ENCODE results near the gene GSTT2B.
"Not testable (repeated sequence)": the region's sequence is repeated elsewhere in the genome, so short reads cannot be mapped to it uniquely, and the experiment has no call there.

Gene GSTT2B

GRCh38 chr22:23999779-24000178, 38.8 kb upstream of the GSTT2B start:
- not testable (repeated sequence) for H3K9me3 Mint-ChIP-seq; H3K4me3 Mint-ChIP-seq; H3K36me3 Mint-ChIP-seq; H3K4me1 Mint-ChIP-seq; DNase-seq (ENCODE audit: low spot score in 2 of 2); H3K27me3 Mint-ChIP-seq; ATAC-seq (ENCODE audit: low read depth); H3K27ac Mint-ChIP-seq

GRCh38 chr22:23997092-23997491, 36.1 kb upstream of the GSTT2B start:
- H3K27ac Mint-ChIP-seq = no peak overlapping the region
- H3K4me3 Mint-ChIP-seq = no peak overlapping the region
- no peaks in the 10 kb centered on the region for H3K9me3 Mint-ChIP-seq
- DNase-seq (ENCODE audit: low spot score in 2 of 2) (no peak), ATAC-seq (ENCODE audit: low read depth) (no peak)
- H3K27me3 Mint-ChIP-seq = peaks cover 4% of the 10 kb centered on the region
- peaks cover 3% of the 10 kb centered on the region for H3K4me1 Mint-ChIP-seq
- H3K36me3 Mint-ChIP-seq = no peaks in the 10 kb centered on the region

GRCh38 chr22:23993581-23994177, 32.7 kb upstream of the GSTT2B start:
- not testable (repeated sequence) for H3K4me3 Mint-ChIP-seq; H3K9me3 Mint-ChIP-seq; ATAC-seq (ENCODE audit: low read depth)

GRCh38 chr22:23993080-23993479, 32.1 kb upstream of the GSTT2B start:
- ATAC-seq (ENCODE audit: low read depth); H3K4me1 Mint-ChIP-seq; H3K27me3 Mint-ChIP-seq; H3K4me3 Mint-ChIP-seq; H3K36me3 Mint-ChIP-seq; H3K9me3 Mint-ChIP-seq; DNase-seq (ENCODE audit: low spot score in 2 of 2): not testable (repeated sequence)
- H3K27ac Mint-ChIP-seq = peak overlapping the region; percentile 33

More at GRCh38 chr22:23993581-23994177, 32.7 kb upstream of the GSTT2B start:
- DNase-seq (ENCODE audit: low spot score in 2 of 2); H3K27me3 Mint-ChIP-seq; H3K27ac Mint-ChIP-seq; H3K4me1 Mint-ChIP-seq; H3K36me3 Mint-ChIP-seq: not testable (repeated sequence)

- H3K36me3 Mint-ChIP-seq; DNase-seq (ENCODE audit: low spot score in 2 of 2); H3K9me3 Mint-ChIP-seq; H3K27ac Mint-ChIP-seq; H3K27me3 Mint-ChIP-seq; ATAC-seq (ENCODE audit: low read depth); H3K4me3 Mint-ChIP-seq; H3K4me1 Mint-ChIP-seq: not testable (repeated sequence)
Observed at GRCh38 chr22:23989583-23990244, 28.7 kb upstream of the GSTT2B start.

GRCh38 chr22:23986538-23987178, 25.7 kb upstream of the GSTT2B start:
- not testable (repeated sequence) for H3K4me3 Mint-ChIP-seq, H3K27ac Mint-ChIP-seq

GRCh38 chr22:23986089-23986488, 25.1 kb upstream of the GSTT2B start:
- not testable (repeated sequence) for DNase-seq (ENCODE audit: low spot score in 2 of 2)

More at GRCh38 chr22:23986538-23987178, 25.7 kb upstream of the GSTT2B start:
- H3K36me3 Mint-ChIP-seq; DNase-seq (ENCODE audit: low spot score in 2 of 2); H3K9me3 Mint-ChIP-seq; H3K27me3 Mint-ChIP-seq; H3K4me1 Mint-ChIP-seq; ATAC-seq (ENCODE audit: low read depth): not testable (repeated sequence)

GRCh38 chr22:23984430-23984829, 23.4 kb upstream of the GSTT2B start:
- no peak overlapping the region for H3K27ac Mint-ChIP-seq
- peak in 1 of 2 donors; percentile 62 for DNase-seq (ENCODE audit: low spot score in 2 of 2)
- no peaks in the 10 kb centered on the region for H3K36me3 Mint-ChIP-seq
- ATAC-seq (ENCODE audit: low read depth) = peak; percentile 74
- H3K4me3 Mint-ChIP-seq = no peak overlapping the region
- peaks cover 2% of the 10 kb centered on the region for H3K4me1 Mint-ChIP-seq
- peaks cover 1% of the 10 kb centered on the region for H3K27me3 Mint-ChIP-seq
- no peaks in the 10 kb centered on the region for H3K9me3 Mint-ChIP-seq

More at GRCh38 chr22:23986089-23986488, 25.1 kb upstream of the GSTT2B start:
- H3K36me3 Mint-ChIP-seq; H3K27ac Mint-ChIP-seq; ATAC-seq (ENCODE audit: low read depth); H3K4me3 Mint-ChIP-seq; H3K9me3 Mint-ChIP-seq; H3K27me3 Mint-ChIP-seq; H3K4me1 Mint-ChIP-seq: not testable (repeated sequence)

- not testable (repeated sequence) for DNase-seq (ENCODE audit: low spot score in 2 of 2); ATAC-seq (ENCODE audit: low read depth); H3K27me3 Mint-ChIP-seq; H3K9me3 Mint-ChIP-seq; H3K36me3 Mint-ChIP-seq; H3K4me3 Mint-ChIP-seq; H3K4me1 Mint-ChIP-seq; H3K27ac Mint-ChIP-seq
Observed at GRCh38 chr22:23980567-23980966, 19.6 kb upstream of the GSTT2B start.

GRCh38 chr22:23979557-23980240, 18.7 kb upstream of the GSTT2B start, which contains the start of gene GSTT2:
Gene GSTT2 (plus strand): TSS chr22:23980134.
- not testable (repeated sequence) for H3K36me3 Mint-ChIP-seq; ATAC-seq (ENCODE audit: low read depth); H3K4me1 Mint-ChIP-seq; H3K27me3 Mint-ChIP-seq; H3K4me3 Mint-ChIP-seq; DNase-seq (ENCODE audit: low spot score in 2 of 2); H3K9me3 Mint-ChIP-seq; H3K27ac Mint-ChIP-seq

GRCh38 chr22:23977304-23977703, 16.3 kb upstream of the GSTT2B start:
- H3K4me1 Mint-ChIP-seq; H3K27me3 Mint-ChIP-seq; H3K4me3 Mint-ChIP-seq; H3K27ac Mint-ChIP-seq; ATAC-seq (ENCODE audit: low read depth); H3K9me3 Mint-ChIP-seq; H3K36me3 Mint-ChIP-seq; DNase-seq (ENCODE audit: low spot score in 2 of 2): not testable (repeated sequence)

GRCh38 chr22:23974836-23975352, 13.9 kb upstream of the GSTT2B start:
- not testable (repeated sequence) for DNase-seq (ENCODE audit: low spot score in 2 of 2)
- peak; percentile 60 for ATAC-seq (ENCODE audit: low read depth)

GRCh38 chr22:23974345-23974744, 13.3 kb upstream of the GSTT2B start, which contains the start of gene DDT:
Gene DDT (minus strand): TSS chr22:23974441. CDS start chr22:23974414, 27 bp downstream.
- H3K27ac Mint-ChIP-seq; H3K4me1 Mint-ChIP-seq; DNase-seq (ENCODE audit: low spot score in 2 of 2); H3K4me3 Mint-ChIP-seq; H3K9me3 Mint-ChIP-seq; H3K36me3 Mint-ChIP-seq; H3K27me3 Mint-ChIP-seq: not testable (repeated sequence)
- peak; percentile 94 for ATAC-seq (ENCODE audit: low read depth)

More at GRCh38 chr22:23974836-23975352, 13.9 kb upstream of the GSTT2B start:
- H3K36me3 Mint-ChIP-seq, H3K4me1 Mint-ChIP-seq, H3K27ac Mint-ChIP-seq, H3K9me3 Mint-ChIP-seq, H3K4me3 Mint-ChIP-seq, H3K27me3 Mint-ChIP-seq: not testable (repeated sequence)

- H3K4me1 Mint-ChIP-seq; H3K27me3 Mint-ChIP-seq; H3K4me3 Mint-ChIP-seq; ATAC-seq (ENCODE audit: low read depth); H3K36me3 Mint-ChIP-seq; DNase-seq (ENCODE audit: low spot score in 2 of 2); H3K27ac Mint-ChIP-seq; H3K9me3 Mint-ChIP-seq: not testable (repeated sequence)
Observed at GRCh38 chr22:23971927-23972326, 10.9 kb upstream of the GSTT2B start.
